PC-9 (cell line): Measurements from ENCODE around the gene FOXN4. TPM values are rescaled to one million over a fixed set of nuclear protein-coding genes. Genes with fewer than 3 reads are reported as not detected.

ENCODE experiments used
- BruUV-seq: library from RNA; stranded (reverse); fragments of 400-500 nt; replicated peaks from 2 replicates; lab custom pipeline; 2021; lab: Mats Ljungman, UMichigan
- CTCF ChIA-PET: fragments of 300-600 bp; sonication (Branson Sonifier 250); formaldehyde crosslinking; loops from one replicate; lab custom pipeline; 2022; ENCODE audit warnings: antibody characterized with exemption; lab: Charles Lee
- POLR2A ChIA-PET: fragments of 300-600 bp; sonication (Branson Sonifier 250); formaldehyde crosslinking; loops from one replicate; lab custom pipeline; 2022; ENCODE audit warnings: antibody characterized with exemption; ENCODE audit not compliant: unreplicated experiment; lab: Charles Lee
- DNase-seq, 2 experiments: peaks; one replicate each; pipeline versions ENCODE4 v3.0.0 to v3.0.0-alpha.2; 2015 to 2022; ENCODE audit warnings: mixed read lengths in 1 of 2
- H2AFZ ChIP-seq: fragments of 200-600 bp; sonication (generic); 2 replicates; pipeline ENCODE4 v1.8.1; 2017; ENCODE audit warnings: antibody characterized with exemption
- H3F3A ChIP-seq: fragments of 200-600 bp; sonication (generic); 2 replicates; pipeline ENCODE4 v1.8.1; 2017; ENCODE audit warnings: antibody characterized with exemption, mild to moderate bottlenecking, low read depth; ENCODE audit not compliant: insufficient read depth
- H3K27ac ChIP-seq: fragments of 200-600 bp; sonication (generic); 2 replicates; pipeline ENCODE4 v1.6.1; 2016; ENCODE audit warnings: mixed run types
- H3K27me3 ChIP-seq: fragments of 200-600 bp; sonication (generic); 2 replicates; pipeline ENCODE4 v1.6.1; 2016; ENCODE audit warnings: low read depth, mixed run types; ENCODE audit not compliant: insufficient read depth
- H3K36me3 ChIP-seq: fragments of 200-600 bp; sonication (generic); 2 replicates; pipeline ENCODE4 v1.6.1; 2016; ENCODE audit warnings: low read depth, mixed run types
- H3K4me1 ChIP-seq: fragments of 200-600 bp; sonication (generic); replicated peaks from 2 replicates; pipeline ENCODE4 v1.6.1; 2016; ENCODE audit warnings: mixed run types; ENCODE audit not compliant: insufficient read depth
- H3K4me2 ChIP-seq: fragments of 200-600 bp; sonication (generic); 2 replicates; pipeline ENCODE4 v1.6.1; 2017; ENCODE audit warnings: mixed run types
- H3K4me3 ChIP-seq: fragments of 200-600 bp; sonication (generic); 2 replicates; pipeline ENCODE4 v1.6.1; 2016; ENCODE audit warnings: mixed run types
- H3K79me2 ChIP-seq: fragments of 200-600 bp; sonication (generic); 2 replicates; pipeline ENCODE4 v1.6.1; 2017; ENCODE audit warnings: low read depth, mixed run types
- H3K9me2 ChIP-seq: fragments of 200-600 bp; sonication (generic); 2 replicates; pipeline ENCODE4 v1.8.1; 2017; ENCODE audit warnings: mild to moderate bottlenecking; ENCODE audit not compliant: insufficient read depth
- H3K9me3 ChIP-seq: fragments of 200-600 bp; sonication (generic); 2 replicates; pipeline ENCODE4 v1.8.1; 2016; ENCODE audit warnings: low read depth; ENCODE audit not compliant: insufficient read depth
- H4K20me1 ChIP-seq: fragments of 200-600 bp; sonication (generic); 2 replicates; pipeline ENCODE4 v1.8.1; 2017; ENCODE audit not compliant: insufficient read depth
- CTCF ChIP-seq: fragments of 200-600 bp; sonication (generic); conservative IDR thresholded peaks from 2 replicates; pipeline ENCODE4 v1.6.1; 2017; ENCODE audit warnings: mixed run types, antibody characterized with exemption, mild to moderate bottlenecking, moderate library complexity
- EZH2 ChIP-seq: fragments of 200-600 bp; sonication (generic); IDR thresholded peaks from 2 replicates; pipeline ENCODE4 v1.8.0; 2017; ENCODE audit warnings: antibody characterized with exemption, low read depth
- intact Hi-C: fragments of 100-400 bp; cut with micrococcal nuclease; formaldehyde crosslinking; loops from one replicate; pipeline ENCODE4 v1.10.0; 2022; ENCODE audit not compliant: unreplicated experiment
- total RNA-seq: library from RNA; stranded (reverse); gene quantifications from 2 replicates; pipeline ENCODE4 v1.2.3, GENCODE V29; 2021

Gene FOXN4
- total RNA-seq, 1 experiment from 2014 or later, result not detected

GRCh38 chr12:109343677-109344076 is 34.6 kb upstream of the FOXN4 start:
- ChIA-PET POLR2A (no interaction called here), CTCF (no interaction called here)
- Histone ChIP-seq H4K20me1 (no peaks in the 10 kb centered on the region), H3K4me2 (no peak overlapping the region), H3K9me3 (no peaks in the 10 kb centered on the region), H3K4me3 (no peak overlapping the region), H3K27me3 (peaks cover 11% of the 10 kb centered on the region; the same call in 1 of the 2 replicates), H3K27ac (no peak overlapping the region), H3K79me2 (no peaks in the 10 kb centered on the region), H3K9me2 (no peaks in the 10 kb centered on the region), H3F3A (no peaks in the 10 kb centered on the region), H3K36me3 (no peaks in the 10 kb centered on the region), H3K4me1 (no peaks in the 10 kb centered on the region), H2AFZ (no peak overlapping the region)
- intact Hi-C loops, result no loop called here
- DNase-seq, result no peak
- BruUV-seq, result no TSS peak
- TF ChIP-seq CTCF, result no peak

- ChIA-PET POLR2A (no interaction called here), CTCF (no interaction called here)
- intact Hi-C loops, result no loop called here
- TF ChIP-seq CTCF (no peak), EZH2 (no peak)
- Histone ChIP-seq H3K27ac (no peak overlapping the region), H3K4me2 (no peak overlapping the region), H3K9me3 (no peaks in the 10 kb centered on the region), H4K20me1 (no peaks in the 10 kb centered on the region), H3K36me3 (no peaks in the 10 kb centered on the region), H3K4me1 (no peaks in the 10 kb centered on the region), H3K27me3 (peaks cover 3% of the 10 kb centered on the region; the same call in 1 of the 2 replicates), H3K4me3 (no peak overlapping the region), H3F3A (no peaks in the 10 kb centered on the region), H3K9me2 (no peaks in the 10 kb centered on the region), H3K79me2 (no peaks in the 10 kb centered on the region), H2AFZ (no peak overlapping the region)
- DNase-seq, result no peak
- no TSS peak for BruUV-seq
Observed at GRCh38 chr12:109336593-109336992, 27.5 kb upstream of the FOXN4 start.

GRCh38 chr12:109334887-109335286 is 25.8 kb upstream of the FOXN4 start:
- Histone ChIP-seq H3K9me2 (no peaks in the 10 kb centered on the region), H3K27ac (no peak overlapping the region), H3K36me3 (no peaks in the 10 kb centered on the region), H3F3A (no peaks in the 10 kb centered on the region), H4K20me1 (no peaks in the 10 kb centered on the region), H3K4me2 (no peak overlapping the region), H3K4me1 (no peaks in the 10 kb centered on the region), H2AFZ (no peak overlapping the region), H3K79me2 (no peaks in the 10 kb centered on the region), H3K4me3 (no peak overlapping the region), H3K9me3 (no peaks in the 10 kb centered on the region), H3K27me3 (no peaks in the 10 kb centered on the region)
- POLR2A ChIA-PET, result no interaction called here
- TF ChIP-seq CTCF (no peak), EZH2 (no peak)
- DNase-seq, result no peak
- CTCF ChIA-PET, result no interaction called here
- no TSS peak for BruUV-seq
- intact Hi-C loops, result no loop called here
